Endothelial cell (in vitro differentiated cells): Measurements from ENCODE around the gene HIGD1C. TPM values are rescaled to one million over a fixed set of nuclear protein-coding genes. Genes with fewer than 3 reads are reported as not detected.

Experiments
- DNase-seq: peaks from one replicate; pipeline ENCODE4 v3.0.0; 2021; ENCODE audit warnings: low spot score
- H3K27ac Mint-ChIP-seq: one replicate; pipeline ENCODE4 v1.8.0; 2021; ENCODE audit warnings: mixed read lengths, inconsistent platforms; ENCODE audit not compliant: unreplicated experiment
- H3K27me3 Mint-ChIP-seq: one replicate; pipeline ENCODE4 v1.8.0; 2021; ENCODE audit warnings: mild to moderate bottlenecking, moderate library complexity, mixed read lengths, inconsistent platforms; ENCODE audit not compliant: unreplicated experiment
- H3K36me3 Mint-ChIP-seq: one replicate; pipeline ENCODE4 v1.8.0; 2021; ENCODE audit warnings: mild to moderate bottlenecking, low read depth, mixed read lengths, inconsistent platforms; ENCODE audit not compliant: unreplicated experiment
- H3K4me1 Mint-ChIP-seq: one replicate; pipeline ENCODE4 v1.8.0; 2021; ENCODE audit warnings: mild to moderate bottlenecking, mixed read lengths, inconsistent platforms; ENCODE audit not compliant: unreplicated experiment
- H3K4me3 Mint-ChIP-seq: one replicate; pipeline ENCODE4 v1.8.0; 2021; ENCODE audit warnings: mild to moderate bottlenecking, mixed read lengths, inconsistent platforms; ENCODE audit not compliant: unreplicated experiment
- H3K9me3 Mint-ChIP-seq: one replicate; pipeline ENCODE4 v1.8.0; 2021; ENCODE audit warnings: mixed read lengths, inconsistent platforms; ENCODE audit not compliant: unreplicated experiment
- total RNA-seq: library from RNA; stranded (reverse); fragmentation: NEBNext Ultra II Directional; extraction: Animal tissue kit (Norgen Biotek cat#: 25700); gene quantifications from one replicate; pipeline ENCODE4 v1.2.1, GENCODE V29; 2021; ENCODE audit not compliant: unreplicated experiment
- TF ChIP-seq, protein P1 (sequence below): fragments of 200-600 bp; sonication (generic); IDR thresholded peaks from one replicate; pipeline ENCODE4 v1.5.0; 2021; ENCODE audit warnings: antibody characterized with exemption; ENCODE audit not compliant: unreplicated experiment

The HIGD1C gene
- total RNA-seq, 1 donor from 2014 or later = not detected

DNA sequence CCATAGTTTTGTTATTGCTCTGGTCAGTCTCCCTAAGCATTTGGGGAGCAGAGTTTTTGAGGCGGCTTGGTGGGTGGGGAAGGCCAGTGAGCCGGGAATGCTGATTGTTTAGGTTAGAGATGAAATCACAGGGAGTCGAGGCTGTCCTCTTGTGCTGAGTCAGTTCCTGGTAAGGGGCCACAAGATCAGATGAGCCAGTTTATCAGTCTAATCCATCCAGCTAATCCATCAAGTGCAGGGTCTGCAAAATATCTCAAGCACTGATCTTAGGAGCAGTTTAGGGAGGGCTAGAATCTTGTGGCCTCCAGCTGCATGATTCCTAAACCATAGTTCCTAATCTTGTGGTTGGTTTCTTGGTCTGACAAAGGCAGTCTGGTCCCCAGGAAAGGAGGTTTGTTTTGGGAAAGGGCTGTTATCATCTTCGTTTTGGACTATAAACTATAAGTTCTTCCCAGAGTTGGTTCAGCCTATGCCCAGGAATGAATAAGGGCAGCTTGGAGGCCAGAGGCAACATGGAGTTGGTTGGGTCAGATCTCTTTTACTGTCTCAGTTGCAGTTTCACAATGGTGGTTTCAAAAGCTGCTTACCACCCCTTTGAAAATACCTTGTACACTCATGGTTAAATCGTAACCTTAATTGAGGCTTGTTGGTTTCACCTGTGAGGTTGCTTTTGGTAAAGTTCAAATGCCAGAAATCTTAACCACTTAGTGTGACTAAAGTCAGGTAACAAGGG, 33.6 kb upstream of the HIGD1C start:
- peaks cover 26% of the 10 kb centered on the region for H3K9me3 Mint-ChIP-seq
- H3K36me3 Mint-ChIP-seq = peaks cover 17% of the 10 kb centered on the region
- no peak for DNase-seq
- H3K27me3 Mint-ChIP-seq = no peaks in the 10 kb centered on the region
- TF ChIP-seq, protein P1, sequence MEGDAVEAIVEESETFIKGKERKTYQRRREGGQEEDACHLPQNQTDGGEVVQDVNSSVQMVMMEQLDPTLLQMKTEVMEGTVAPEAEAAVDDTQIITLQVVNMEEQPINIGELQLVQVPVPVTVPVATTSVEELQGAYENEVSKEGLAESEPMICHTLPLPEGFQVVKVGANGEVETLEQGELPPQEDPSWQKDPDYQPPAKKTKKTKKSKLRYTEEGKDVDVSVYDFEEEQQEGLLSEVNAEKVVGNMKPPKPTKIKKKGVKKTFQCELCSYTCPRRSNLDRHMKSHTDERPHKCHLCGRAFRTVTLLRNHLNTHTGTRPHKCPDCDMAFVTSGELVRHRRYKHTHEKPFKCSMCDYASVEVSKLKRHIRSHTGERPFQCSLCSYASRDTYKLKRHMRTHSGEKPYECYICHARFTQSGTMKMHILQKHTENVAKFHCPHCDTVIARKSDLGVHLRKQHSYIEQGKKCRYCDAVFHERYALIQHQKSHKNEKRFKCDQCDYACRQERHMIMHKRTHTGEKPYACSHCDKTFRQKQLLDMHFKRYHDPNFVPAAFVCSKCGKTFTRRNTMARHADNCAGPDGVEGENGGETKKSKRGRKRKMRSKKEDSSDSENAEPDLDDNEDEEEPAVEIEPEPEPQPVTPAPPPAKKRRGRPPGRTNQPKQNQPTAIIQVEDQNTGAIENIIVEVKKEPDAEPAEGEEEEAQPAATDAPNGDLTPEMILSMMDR = no peak
- H3K4me3 Mint-ChIP-seq = no peak overlapping the region
- peak overlapping the region; percentile 3 for H3K27ac Mint-ChIP-seq
- peaks cover 10% of the 10 kb centered on the region for H3K4me1 Mint-ChIP-seq

DNA sequence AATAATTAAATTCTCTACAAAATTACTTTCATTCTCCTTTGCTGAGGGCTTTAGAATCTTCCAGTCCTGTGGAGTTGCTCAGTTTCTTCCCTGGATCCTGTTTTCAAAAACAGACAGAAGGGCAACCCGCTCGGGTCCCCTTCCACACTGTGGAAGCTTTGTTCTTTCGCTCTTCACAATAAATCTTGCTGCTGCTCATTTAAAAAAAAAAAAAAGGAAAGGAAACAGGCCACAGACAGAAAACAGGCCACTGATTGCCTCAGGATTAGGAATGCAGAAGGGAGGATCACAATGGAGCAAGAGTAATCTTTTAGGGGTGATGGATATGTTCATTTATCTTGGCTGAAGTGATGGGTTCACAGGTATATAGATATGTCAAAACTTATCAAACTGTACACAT, 29.5 kb upstream of the HIGD1C start:
- Mint-ChIP-seq H3K36me3 (peaks cover 7% of the 10 kb centered on the region), H3K9me3 (peaks cover 7% of the 10 kb centered on the region), H3K27ac (peak overlapping the region; percentile 96), H3K4me1 (peaks cover 35% of the 10 kb centered on the region), H3K27me3 (no peaks in the 10 kb centered on the region), H3K4me3 (no peak overlapping the region)
- DNase-seq = no peak
- TF ChIP-seq, protein P1 = no peak

DNA sequence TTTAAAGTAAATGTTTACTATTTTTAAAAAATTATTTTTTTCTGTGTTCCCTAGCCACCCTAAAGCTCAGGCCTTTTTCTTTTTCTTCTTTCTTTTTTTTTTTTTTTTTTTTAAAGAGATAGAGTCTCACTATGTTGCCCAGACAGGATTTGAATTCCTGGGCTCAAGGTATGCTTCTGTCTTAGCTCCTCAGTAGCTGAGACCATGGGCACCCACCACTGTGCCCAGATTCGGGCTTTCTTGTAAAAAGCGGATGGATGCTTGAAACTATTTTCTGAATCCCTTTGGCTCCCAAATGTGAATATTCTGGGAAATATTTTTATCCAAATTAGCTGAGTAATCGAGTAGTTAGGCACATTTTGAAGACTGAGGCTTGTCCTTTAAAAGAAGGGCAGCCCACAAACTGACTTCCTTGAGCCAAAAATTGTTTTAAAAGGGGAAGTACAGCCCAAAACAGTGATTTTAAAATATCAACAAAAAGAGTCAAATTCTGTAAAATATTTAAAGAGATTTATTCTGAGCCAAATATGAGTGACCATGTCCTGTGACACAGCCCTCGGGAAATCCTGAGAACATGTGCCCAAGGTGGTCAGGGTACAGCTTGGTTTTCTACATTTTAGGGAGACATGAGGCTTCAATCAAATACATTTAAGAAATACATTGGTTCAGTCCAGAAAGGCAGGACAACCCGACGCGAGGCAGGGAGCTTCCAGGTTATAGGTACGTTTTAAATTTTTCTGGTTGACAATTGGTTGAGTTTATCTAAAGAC, 28.8 kb upstream of the HIGD1C start:
- Mint-ChIP-seq H3K9me3 (no peaks in the 10 kb centered on the region), H3K4me3 (peak overlapping the region; percentile 54), H3K27ac (peak overlapping the region; percentile 99), H3K4me1 (peaks cover 37% of the 10 kb centered on the region), H3K27me3 (no peaks in the 10 kb centered on the region), H3K36me3 (peaks cover 5% of the 10 kb centered on the region)
- DNase-seq = no peak
- TF ChIP-seq, protein P1 = no peak

DNA sequence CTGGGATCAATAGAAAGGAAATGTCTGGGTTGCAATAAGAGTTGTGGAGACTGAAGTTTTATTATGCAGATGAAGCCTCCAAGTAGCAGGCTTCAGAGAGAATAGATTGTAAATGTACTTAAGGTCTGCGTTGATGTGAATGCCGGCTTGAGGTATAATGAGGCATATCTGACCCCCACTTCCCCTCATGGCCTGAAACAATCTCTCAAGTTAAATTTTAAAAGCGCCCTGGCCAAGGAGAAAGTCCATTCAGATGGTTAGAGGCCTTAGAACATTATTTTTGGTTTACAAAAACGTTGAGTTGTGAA, 28.3 kb upstream of the HIGD1C start:
- no peaks in the 10 kb centered on the region for H3K9me3 Mint-ChIP-seq
- peaks cover 38% of the 10 kb centered on the region for H3K4me1 Mint-ChIP-seq
- TF ChIP-seq, protein P1 = no peak
- H3K4me3 Mint-ChIP-seq = peak overlapping the region; percentile 54
- H3K27ac Mint-ChIP-seq = peak overlapping the region; percentile 99
- DNase-seq = peak; percentile 11
- peaks cover 7% of the 10 kb centered on the region for H3K36me3 Mint-ChIP-seq
- no peaks in the 10 kb centered on the region for H3K27me3 Mint-ChIP-seq
